ENCODE data around the gene DPM2.

- TF ChIP-seq POLR2A (IDR thresholded peaks at IDR 0.05) (no peak), CTCF (IDR thresholded peaks at IDR 0.05) (no peak)
These were observed 2.7 kb downstream of the DPM2 start for GRCh38 chr9:127934986-127935385.

Measured in uterus (tissue), 2 donors.